Measurements from ENCODE around the gene STYXL1.

STYXL1 gene

GRCh38 chr7:76080204-76080603 is 32.4 kb upstream of the STYXL1 start:
- Histone ChIP-seq H3K4me1 (ENCODE audit: insufficient read depth, low read length) (peaks cover 7% of the 10 kb centered on the region), H3K79me2 (ENCODE audit: insufficient read depth, low read length) (no peaks in the 10 kb centered on the region), H2AFZ (ENCODE audit: low read depth, low read length) (no peak overlapping the region), H3K27ac (ENCODE audit: low read length) (no peak overlapping the region), H3K4me2 (ENCODE audit: insufficient read depth, low read length) (no peak overlapping the region), H4K20me1 (ENCODE audit: insufficient read depth, low read length) (no peaks in the 10 kb centered on the region), H3K4me3 (ENCODE audit: low read depth in 1 of 2, low read length in 2 of 2) (no peak overlapping the region), H3K9me3 (ENCODE audit: insufficient read depth, low read length, severe bottlenecking) (no peaks in the 10 kb centered on the region), H3K9ac (ENCODE audit: low read depth, low read length) (no peak overlapping the region), H3K36me3 (ENCODE audit: insufficient read depth, low read length) (no peaks in the 10 kb centered on the region), H3K27me3 (ENCODE audit: insufficient read depth, low read length, poor library complexity) (no peaks in the 10 kb centered on the region)
- TF ChIP-seq CTCF (IDR thresholded peaks at IDR 0.05; ENCODE audit: borderline replicate concordance, extremely low read depth, low read length, poor library complexity, severe bottlenecking) (no peak), EZH2 (IDR thresholded peaks at IDR 0.05; ENCODE audit: borderline replicate concordance, low read depth, low read length, severe bottlenecking) (no peak)
- no peak for ATAC-seq (ENCODE audit: insufficient read depth, low read depth)
- DNase-seq = no peak

- H3K9me3 ChIP-seq (ENCODE audit: insufficient read depth, low read length, severe bottlenecking) = no peaks in the 10 kb centered on the region
- DNase-seq (no peak), ATAC-seq (ENCODE audit: insufficient read depth, low read depth) (no peak)
- no peaks in the 10 kb centered on the region for H3K27me3 ChIP-seq (ENCODE audit: insufficient read depth, low read length, poor library complexity)
- H3K9ac ChIP-seq (ENCODE audit: low read depth, low read length) = no peak overlapping the region
- no peaks in the 10 kb centered on the region for H4K20me1 ChIP-seq (ENCODE audit: insufficient read depth, low read length)
- no peaks in the 10 kb centered on the region for H3K79me2 ChIP-seq (ENCODE audit: insufficient read depth, low read length)
- peaks cover 7% of the 10 kb centered on the region for H3K4me1 ChIP-seq (ENCODE audit: insufficient read depth, low read length)
- H3K36me3 ChIP-seq (ENCODE audit: insufficient read depth, low read length) = no peaks in the 10 kb centered on the region
- no peak overlapping the region for H3K4me2 ChIP-seq (ENCODE audit: insufficient read depth, low read length)
- no peak overlapping the region for H3K4me3 ChIP-seq (ENCODE audit: low read depth in 1 of 2, low read length in 2 of 2)
- TF ChIP-seq CTCF (IDR thresholded peaks at IDR 0.05; ENCODE audit: borderline replicate concordance, extremely low read depth, low read length, poor library complexity, severe bottlenecking) = no peak
- TF ChIP-seq EZH2 (IDR thresholded peaks at IDR 0.05; ENCODE audit: borderline replicate concordance, low read depth, low read length, severe bottlenecking) = no peak
- H2AFZ ChIP-seq (ENCODE audit: low read depth, low read length) = no peak overlapping the region
- H3K27ac ChIP-seq (ENCODE audit: low read length) = no peak overlapping the region
Measured at GRCh38 chr7:76077435-76077834, 29.6 kb upstream of the STYXL1 start.

- no peak overlapping the region for H3K4me3 ChIP-seq (ENCODE audit: low read depth in 1 of 2, low read length in 2 of 2)
- no peak overlapping the region for H3K4me2 ChIP-seq (ENCODE audit: insufficient read depth, low read length)
- H3K79me2 ChIP-seq (ENCODE audit: insufficient read depth, low read length) = no peaks in the 10 kb centered on the region
- peaks cover 7% of the 10 kb centered on the region for H3K4me1 ChIP-seq (ENCODE audit: insufficient read depth, low read length)
- no peaks in the 10 kb centered on the region for H4K20me1 ChIP-seq (ENCODE audit: insufficient read depth, low read length)
- ATAC-seq (ENCODE audit: insufficient read depth, low read depth) (no peak), DNase-seq (no peak)
- H3K9me3 ChIP-seq (ENCODE audit: insufficient read depth, low read length, severe bottlenecking) = no peaks in the 10 kb centered on the region
- TF ChIP-seq CTCF (IDR thresholded peaks at IDR 0.05; ENCODE audit: borderline replicate concordance, extremely low read depth, low read length, poor library complexity, severe bottlenecking) = no peak
- H2AFZ ChIP-seq (ENCODE audit: low read depth, low read length) = no peak overlapping the region
- H3K36me3 ChIP-seq (ENCODE audit: insufficient read depth, low read length) = no peaks in the 10 kb centered on the region
- H3K27me3 ChIP-seq (ENCODE audit: insufficient read depth, low read length, poor library complexity) = no peaks in the 10 kb centered on the region
- H3K27ac ChIP-seq (ENCODE audit: low read length) = no peak overlapping the region
- H3K9ac ChIP-seq (ENCODE audit: low read depth, low read length) = no peak overlapping the region
Measured at GRCh38 chr7:76076995-76077394, 29.2 kb upstream of the STYXL1 start.

GRCh38 chr7:76074972-76075370 is 27.2 kb upstream of the STYXL1 start:
- TF ChIP-seq CTCF (IDR thresholded peaks at IDR 0.05; ENCODE audit: borderline replicate concordance, extremely low read depth, low read length, poor library complexity, severe bottlenecking) (no peak), EZH2 (IDR thresholded peaks at IDR 0.05; ENCODE audit: borderline replicate concordance, low read depth, low read length, severe bottlenecking) (no peak)

More at GRCh38 chr7:76074972-76075370, 27.2 kb upstream of the STYXL1 start:
- H3K36me3 ChIP-seq (ENCODE audit: insufficient read depth, low read length) = no peaks in the 10 kb centered on the region
- H2AFZ ChIP-seq (ENCODE audit: low read depth, low read length) = no peak overlapping the region
- no peaks in the 10 kb centered on the region for H3K9me3 ChIP-seq (ENCODE audit: insufficient read depth, low read length, severe bottlenecking)
- no peak for ATAC-seq (ENCODE audit: insufficient read depth, low read depth)
- H3K27me3 ChIP-seq (ENCODE audit: insufficient read depth, low read length, poor library complexity) = no peaks in the 10 kb centered on the region
- no peaks in the 10 kb centered on the region for H4K20me1 ChIP-seq (ENCODE audit: insufficient read depth, low read length)
- no peak for DNase-seq
- H3K9ac ChIP-seq (ENCODE audit: low read depth, low read length) = no peak overlapping the region
- peaks cover 7% of the 10 kb centered on the region for H3K4me1 ChIP-seq (ENCODE audit: insufficient read depth, low read length)
- H3K79me2 ChIP-seq (ENCODE audit: insufficient read depth, low read length) = no peaks in the 10 kb centered on the region
- no peak overlapping the region for H3K4me2 ChIP-seq (ENCODE audit: insufficient read depth, low read length)
- H3K4me3 ChIP-seq (ENCODE audit: low read depth in 1 of 2, low read length in 2 of 2) = no peak overlapping the region
- no peak overlapping the region for H3K27ac ChIP-seq (ENCODE audit: low read length)
